GM12801 (cell line): ENCODE measurements around the gene CAMK1D.

Experiments
- TF ChIP-seq, protein P1 (sequence below): IDR thresholded peaks from one replicate; pipeline ENCODE4 v1.5.1; 2011; ENCODE audit warnings: control low read depth; ENCODE audit not compliant: insufficient read length; ENCODE audit errors: extremely low read depth

The CAMK1D gene

DNA sequence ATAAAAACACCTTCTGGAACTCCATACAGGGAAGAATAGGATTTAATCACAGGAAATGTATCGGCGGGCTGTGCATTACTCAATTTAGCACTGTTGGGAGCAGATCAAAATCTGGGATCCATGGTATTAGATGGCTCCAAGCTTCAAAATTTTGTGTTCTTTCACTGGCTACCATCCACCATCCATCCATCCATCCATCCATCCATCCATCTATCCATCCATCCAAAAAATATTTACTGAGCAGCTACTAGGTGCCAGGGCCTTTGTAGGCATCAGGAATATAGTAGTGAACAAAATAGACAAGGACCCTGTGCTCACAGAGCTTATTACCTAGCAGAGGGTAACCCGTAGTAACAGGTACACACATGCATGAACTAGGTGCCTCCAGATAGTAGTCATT is 372.0 kb downstream of the CAMK1D start:
- TF ChIP-seq, protein P1, sequence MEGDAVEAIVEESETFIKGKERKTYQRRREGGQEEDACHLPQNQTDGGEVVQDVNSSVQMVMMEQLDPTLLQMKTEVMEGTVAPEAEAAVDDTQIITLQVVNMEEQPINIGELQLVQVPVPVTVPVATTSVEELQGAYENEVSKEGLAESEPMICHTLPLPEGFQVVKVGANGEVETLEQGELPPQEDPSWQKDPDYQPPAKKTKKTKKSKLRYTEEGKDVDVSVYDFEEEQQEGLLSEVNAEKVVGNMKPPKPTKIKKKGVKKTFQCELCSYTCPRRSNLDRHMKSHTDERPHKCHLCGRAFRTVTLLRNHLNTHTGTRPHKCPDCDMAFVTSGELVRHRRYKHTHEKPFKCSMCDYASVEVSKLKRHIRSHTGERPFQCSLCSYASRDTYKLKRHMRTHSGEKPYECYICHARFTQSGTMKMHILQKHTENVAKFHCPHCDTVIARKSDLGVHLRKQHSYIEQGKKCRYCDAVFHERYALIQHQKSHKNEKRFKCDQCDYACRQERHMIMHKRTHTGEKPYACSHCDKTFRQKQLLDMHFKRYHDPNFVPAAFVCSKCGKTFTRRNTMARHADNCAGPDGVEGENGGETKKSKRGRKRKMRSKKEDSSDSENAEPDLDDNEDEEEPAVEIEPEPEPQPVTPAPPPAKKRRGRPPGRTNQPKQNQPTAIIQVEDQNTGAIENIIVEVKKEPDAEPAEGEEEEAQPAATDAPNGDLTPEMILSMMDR: no peak

DNA sequence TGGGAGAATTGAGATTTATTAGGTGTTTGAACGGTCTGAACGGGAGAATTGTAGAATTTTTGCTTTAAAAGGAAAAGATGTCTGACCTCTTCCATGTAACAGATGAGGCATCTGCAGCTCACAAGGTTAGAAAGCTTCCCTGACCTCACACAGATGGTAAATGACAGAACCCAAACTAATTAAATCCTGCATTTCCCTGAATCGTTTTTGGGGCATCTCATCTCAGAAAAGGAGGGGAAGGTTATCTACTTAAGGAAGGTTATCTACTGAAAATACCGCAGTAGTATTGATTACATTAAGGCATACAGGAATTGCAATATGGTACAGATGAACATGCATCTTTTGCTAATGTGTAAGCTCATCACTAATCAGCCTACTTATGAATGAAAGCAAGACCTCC is 373.9 kb downstream of the CAMK1D start:
- TF ChIP-seq, protein P1: no peak

DNA sequence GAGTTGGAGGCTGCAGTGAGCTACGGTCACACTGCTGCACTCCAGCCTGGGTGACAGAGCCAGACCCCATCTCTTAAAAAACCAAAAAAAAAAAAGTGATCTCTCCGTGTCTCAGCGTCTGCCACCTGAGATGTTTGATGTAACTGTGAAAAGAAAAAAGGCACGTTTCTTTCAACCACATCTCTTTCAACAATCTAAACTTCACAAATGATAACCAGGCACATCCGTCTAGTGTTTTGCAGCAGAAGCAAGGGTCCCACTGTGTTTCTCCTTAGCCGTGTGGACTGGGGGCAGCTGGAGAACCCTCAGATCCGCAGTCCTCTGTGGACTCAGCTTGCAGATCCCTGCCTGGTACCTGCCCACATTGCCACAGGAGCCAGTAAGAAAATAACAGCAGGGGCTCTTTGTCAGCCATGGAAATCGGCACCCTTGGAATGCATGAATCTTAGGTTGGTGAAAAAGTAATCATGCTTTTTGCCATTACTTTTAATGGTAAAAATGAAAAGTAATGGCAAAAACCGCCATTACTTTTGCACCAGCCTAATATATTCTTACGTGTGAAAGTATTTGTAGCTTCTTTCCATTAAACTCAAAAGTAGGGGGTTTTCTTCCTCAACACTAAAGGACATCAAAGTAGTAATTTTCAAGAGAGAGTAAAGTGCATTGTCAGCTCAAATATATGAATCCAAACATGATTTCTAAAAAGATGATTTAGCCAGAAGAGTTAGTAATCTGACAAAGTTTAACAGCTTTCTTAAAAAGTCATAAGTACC is 375.6 kb downstream of the CAMK1D start:
- TF ChIP-seq, protein P1: no peak

DNA sequence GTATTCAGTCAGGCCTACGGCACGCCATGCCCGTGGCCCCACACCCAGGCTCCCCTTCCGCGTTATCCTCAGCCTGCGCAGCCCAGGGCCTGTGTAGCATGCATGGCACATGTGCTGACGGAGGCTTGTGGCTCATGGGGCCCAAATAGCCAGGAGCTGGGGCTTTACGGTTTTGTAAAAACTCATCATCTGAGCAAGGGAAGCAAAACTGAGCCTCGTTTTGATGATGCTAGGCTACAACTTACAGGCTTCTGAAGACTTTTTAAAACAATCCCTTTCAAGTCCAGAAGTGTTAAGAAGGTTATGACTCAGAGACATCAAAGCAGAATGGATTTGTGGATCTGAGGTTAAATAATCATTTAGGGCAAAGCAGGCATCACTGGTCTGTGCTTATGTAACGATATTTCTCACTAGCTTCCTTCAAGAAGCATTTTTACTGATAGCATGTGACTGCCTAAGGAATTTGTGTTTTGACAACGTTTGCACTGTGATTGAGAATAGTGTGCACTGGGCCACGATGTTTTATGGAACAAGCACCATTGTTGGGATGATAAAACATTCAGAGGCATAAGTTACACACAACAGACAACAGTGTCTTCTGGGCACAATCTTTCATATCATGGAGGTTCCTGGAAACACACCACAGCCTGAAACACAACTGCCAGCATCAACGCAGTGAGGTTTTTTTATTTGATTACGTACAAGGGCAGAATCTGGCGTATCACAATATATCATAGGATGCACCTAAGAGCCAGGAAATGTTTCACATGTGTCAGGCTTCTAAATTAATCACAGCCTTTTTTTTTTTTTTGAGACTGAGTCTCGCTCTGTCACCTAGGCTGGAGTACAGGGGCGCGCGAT is 377.9 kb downstream of the CAMK1D start:
- TF ChIP-seq, protein P1: no peak

DNA sequence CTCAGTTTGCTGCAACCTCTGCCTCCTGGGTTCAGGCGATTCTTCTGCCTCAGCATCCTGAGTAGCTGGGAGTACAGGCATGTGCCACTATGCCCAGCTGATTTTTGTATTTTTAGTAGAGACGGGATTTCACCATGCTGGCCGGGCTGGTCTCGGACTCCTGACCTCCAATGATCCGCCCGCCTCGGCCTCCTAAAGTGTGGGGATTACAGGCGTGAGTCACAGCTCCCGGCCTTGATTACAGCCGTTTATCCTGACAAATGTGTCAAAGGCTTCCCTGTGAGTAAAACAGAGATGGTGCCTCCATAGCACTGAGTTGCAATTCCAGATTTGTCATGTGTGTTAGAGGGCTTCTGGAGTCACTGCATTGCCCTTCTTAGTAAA is 378.5 kb downstream of the CAMK1D start:
- TF ChIP-seq, protein P1: no peak

DNA sequence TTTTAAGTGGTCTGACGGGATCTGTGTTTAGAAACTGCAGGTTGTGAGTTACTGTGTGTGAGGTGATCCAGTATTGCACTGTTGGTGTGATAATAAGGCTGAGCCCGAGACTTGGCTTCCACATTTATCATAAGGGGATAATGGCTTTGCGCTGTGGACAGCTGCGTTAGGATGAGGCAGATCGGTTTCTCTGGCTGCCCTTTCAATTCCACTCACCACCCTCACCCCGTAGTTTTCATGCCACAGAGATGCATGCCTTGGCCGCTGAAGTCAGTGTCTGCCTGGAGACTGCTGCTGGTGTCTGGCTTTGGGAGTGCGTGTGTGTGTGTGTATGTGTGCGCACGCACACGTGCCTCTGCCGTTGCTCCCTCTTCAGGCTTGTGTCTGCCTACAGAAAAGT is 379.1 kb downstream of the CAMK1D start:
- TF ChIP-seq, protein P1: no peak

DNA sequence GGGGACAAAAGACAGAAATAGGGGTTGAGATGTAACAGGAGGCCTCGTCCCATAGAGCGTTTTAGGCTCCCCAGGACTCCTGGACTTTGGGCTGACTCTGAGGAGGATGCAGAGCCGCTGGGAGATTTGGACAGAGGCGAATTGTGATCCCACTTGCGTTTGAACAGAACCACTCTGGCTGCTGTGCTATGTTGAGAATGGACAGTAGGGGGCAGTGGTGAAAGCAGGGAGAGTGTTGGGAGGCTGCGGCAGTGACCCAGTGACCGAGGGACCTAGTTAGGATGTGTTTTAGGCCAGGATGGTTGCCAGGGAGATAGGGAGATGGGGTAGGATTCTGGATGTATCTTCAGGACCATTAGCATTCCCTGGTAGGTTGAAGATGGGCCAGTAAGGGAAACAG is 380.5 kb downstream of the CAMK1D start:
- TF ChIP-seq, protein P1: no peak
